Gastrocnemius medialis (tissue), 4 donors: ENCODE results near the gene SIGLEC9. TPM values are rescaled to one million over a fixed set of nuclear protein-coding genes. Genes with fewer than 3 reads are reported as not detected.

Experiments used
- ATAC-seq, 2 donors: fragments of 150-250 bp; one replicate each; pipeline ENCODE4 v1.9.1; 2016
- DNase-seq, 2 donors: peaks; one replicate each; pipeline ENCODE4 v3.0.0-alpha.2; 2019
- H3K27ac ChIP-seq, 4 donors: fragments of 200-600 bp; sonication (generic); 1 replicate in 1 of 4; 2 replicates in 3 of 4; pipeline ENCODE4 v1.5.1; 2016 to 2018; ENCODE audit warnings: mild to moderate bottlenecking in 2 of 4, moderate library complexity in 1 of 4
- H3K27me3 ChIP-seq, 3 donors: fragments of 200-600 bp; sonication (generic) in 2 of 3; 1 replicate in 1 of 3; 2 replicates in 2 of 3; pipeline versions ENCODE4 v1.5.1 to v1.6.0; 2016 to 2019; ENCODE audit warnings: mild to moderate bottlenecking in 1 of 3, moderate library complexity in 1 of 3
- H3K36me3 ChIP-seq, 2 donors: fragments of 200-600 bp; sonication (generic) in 1 of 2; one replicate each; pipeline ENCODE4 v1.5.1; 2017 to 2018
- H3K4me1 ChIP-seq, 2 donors: fragments of 200-600 bp; sonication (generic) in 1 of 2; one replicate each; pipeline ENCODE4 v1.5.1; 2016 to 2017; ENCODE audit warnings: mild to moderate bottlenecking in 2 of 2
- H3K4me3 ChIP-seq, 4 donors: fragments of 200-600 bp; sonication (generic) in 3 of 4; 1 replicate in 1 of 4; 2 replicates in 3 of 4; pipeline ENCODE4 v1.5.1; 2016 to 2019; ENCODE audit warnings: mild to moderate bottlenecking in 2 of 4
- H3K9me3 ChIP-seq, 3 donors: fragments of 200-600 bp; sonication (generic) in 2 of 3; 1 replicate in 1 of 3; 2 replicates in 2 of 3; pipeline ENCODE4 v1.5.1; 2016 to 2019
- POLR2A ChIP-seq, 2 donors: fragments of 450-650 bp; IDR thresholded peaks; one replicate each; pipeline ENCODE4 v1.6.1; 2017; ENCODE audit warnings: antibody characterized with exemption in 2 of 2, mild to moderate bottlenecking in 2 of 2, moderate library complexity in 2 of 2
- in situ Hi-C, 4 donors: fragments of 200-750 bp; cut with MboI; loops; one replicate each; pipeline versions ENCODE4 v1.15.0 to v1.8.0; 2017; ENCODE audit warnings: low sequenced_read_pairs in 4 of 4
- intact Hi-C: fragments of 100-400 bp; cut with DNase I; formaldehyde crosslinking; loops from one replicate; pipeline ENCODE4 v1.15.1; 2023; ENCODE audit warnings: low total_unique reads
- total RNA-seq, 4 donors: library from RNA; depleted of rRNA; stranded (reverse); fragments of >200 nt; gene quantifications; one replicate each; pipeline versions ENCODE4 v1.1.0 to v1.2.3, GENCODE V29; 2016
- TF ChIP-seq, protein P1 (sequence below), 5 experiments: fragments of 450-650 bp in 3 of 5; fragments of 200-600 bp in 2 of 5; sonication (generic) in 2 of 5; IDR thresholded peaks in 4 of 5; conservative IDR thresholded peaks in 1 of 5; 1 replicate in 4 of 5; 2 replicates in 1 of 5; pipeline ENCODE4 v1.5.1; 2016 to 2019; ENCODE audit warnings: antibody characterized with exemption in 5 of 5, mild to moderate bottlenecking in 3 of 5, moderate library complexity in 3 of 5

SIGLEC9 gene
- total RNA-seq, 4 donors from 2014 or later, result 0.72 to 1.4 (median 1.0) TPM; not detected in 1

DNA sequence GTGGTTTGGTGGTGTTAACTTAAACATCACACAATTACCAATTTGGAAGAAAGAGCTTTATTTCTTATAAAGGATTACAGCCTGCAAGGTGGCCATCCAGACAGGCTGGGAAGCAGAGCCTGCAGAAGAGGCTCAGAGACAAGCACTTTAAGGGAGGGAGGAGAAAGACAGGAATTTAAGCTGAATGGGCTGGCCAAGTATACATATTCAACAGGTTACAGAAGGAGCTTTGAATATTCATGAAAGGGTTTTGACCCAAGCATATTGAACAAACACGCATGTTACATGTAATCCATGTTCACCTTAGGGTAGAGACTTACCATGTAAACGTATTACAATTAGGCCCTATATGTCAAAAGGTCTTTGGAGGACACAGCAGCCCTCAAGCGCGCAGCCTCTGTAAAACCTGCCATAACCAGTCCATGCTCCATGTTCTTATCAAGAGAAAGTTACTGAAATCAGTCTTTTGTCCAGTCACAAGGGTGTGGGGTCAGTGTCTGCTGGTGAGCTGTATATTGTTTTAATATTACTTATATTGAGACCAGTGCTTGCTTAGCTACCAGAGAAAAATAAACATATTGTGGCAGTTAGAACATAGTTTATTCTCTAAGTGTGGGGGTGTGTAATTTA lies 37.3 kb downstream of the SIGLEC9 start:
- ATAC-seq, result no peak
- TF ChIP-seq POLR2A (IDR thresholded peaks at IDR 0.05), result no peak
- TF ChIP-seq, protein P1, sequence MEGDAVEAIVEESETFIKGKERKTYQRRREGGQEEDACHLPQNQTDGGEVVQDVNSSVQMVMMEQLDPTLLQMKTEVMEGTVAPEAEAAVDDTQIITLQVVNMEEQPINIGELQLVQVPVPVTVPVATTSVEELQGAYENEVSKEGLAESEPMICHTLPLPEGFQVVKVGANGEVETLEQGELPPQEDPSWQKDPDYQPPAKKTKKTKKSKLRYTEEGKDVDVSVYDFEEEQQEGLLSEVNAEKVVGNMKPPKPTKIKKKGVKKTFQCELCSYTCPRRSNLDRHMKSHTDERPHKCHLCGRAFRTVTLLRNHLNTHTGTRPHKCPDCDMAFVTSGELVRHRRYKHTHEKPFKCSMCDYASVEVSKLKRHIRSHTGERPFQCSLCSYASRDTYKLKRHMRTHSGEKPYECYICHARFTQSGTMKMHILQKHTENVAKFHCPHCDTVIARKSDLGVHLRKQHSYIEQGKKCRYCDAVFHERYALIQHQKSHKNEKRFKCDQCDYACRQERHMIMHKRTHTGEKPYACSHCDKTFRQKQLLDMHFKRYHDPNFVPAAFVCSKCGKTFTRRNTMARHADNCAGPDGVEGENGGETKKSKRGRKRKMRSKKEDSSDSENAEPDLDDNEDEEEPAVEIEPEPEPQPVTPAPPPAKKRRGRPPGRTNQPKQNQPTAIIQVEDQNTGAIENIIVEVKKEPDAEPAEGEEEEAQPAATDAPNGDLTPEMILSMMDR (IDR thresholded peaks at IDR 0.05 in 4 of 5, conservative IDR thresholded peaks at IDR 0.05 in 1 of 5), result no peak

DNA sequence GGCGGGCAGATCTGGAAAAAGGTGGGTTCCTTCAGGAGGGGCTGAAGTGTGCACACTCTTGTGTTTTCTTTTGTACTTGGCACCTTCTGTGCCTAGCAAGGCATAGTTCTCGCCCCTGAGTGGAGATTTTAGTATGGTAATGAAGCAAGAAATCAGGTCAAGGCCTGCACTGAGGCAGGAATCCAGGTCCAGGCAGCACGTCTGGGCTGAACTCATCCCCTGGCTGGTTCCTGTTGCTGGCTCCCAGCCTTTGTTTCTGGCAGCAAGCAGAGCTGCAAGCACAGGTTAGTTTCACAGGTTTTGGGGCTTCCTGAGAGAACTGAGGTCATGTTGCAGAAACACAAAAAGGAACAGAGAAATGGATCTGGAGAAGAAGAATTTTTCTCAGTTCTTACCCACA lies 38.6 kb downstream of the SIGLEC9 start:
- in situ Hi-C loops, result no loop called here
- H3K9me3 ChIP-seq, result no peaks in the 10 kb centered on the region
- H3K4me1 ChIP-seq, result no peaks in the 10 kb centered on the region
- no peak overlapping the region for H3K4me3 ChIP-seq
- no peaks in the 10 kb centered on the region for H3K27me3 ChIP-seq
- DNase-seq (no peak), ATAC-seq (no peak)
- no peak overlapping the region for H3K27ac ChIP-seq
- intact Hi-C loops, result no loop called here
- TF ChIP-seq, protein P1 (IDR thresholded peaks at IDR 0.05 in 4 of 5, conservative IDR thresholded peaks at IDR 0.05 in 1 of 5), result no peak
- no peak for TF ChIP-seq POLR2A (IDR thresholded peaks at IDR 0.05)
- H3K36me3 ChIP-seq, result no peaks in the 10 kb centered on the region

More for the DNA sequence above, 37.3 kb downstream of the SIGLEC9 start:
- Histone ChIP-seq H3K4me1 (no peaks in the 10 kb centered on the region), H3K4me3 (no peak overlapping the region), H3K27me3 (no peaks in the 10 kb centered on the region), H3K36me3 (no peaks in the 10 kb centered on the region), H3K9me3 (no peaks in the 10 kb centered on the region), H3K27ac (no peak overlapping the region)
- intact Hi-C loops (no loop called here), in situ Hi-C loops (no loop called here)
- no peak for DNase-seq

GRCh38 chr19:51164215-51164614 lies 39.5 kb downstream of the SIGLEC9 start:
- no peaks in the 10 kb centered on the region for H3K36me3 ChIP-seq
- no peak for DNase-seq
- no peaks in the 10 kb centered on the region for H3K9me3 ChIP-seq
- intact Hi-C loops, result no loop called here
- no peak overlapping the region for H3K4me3 ChIP-seq
- ATAC-seq, result no peak
- no peaks in the 10 kb centered on the region for H3K27me3 ChIP-seq
- no peak overlapping the region for H3K27ac ChIP-seq
- H3K4me1 ChIP-seq, result no peaks in the 10 kb centered on the region
- in situ Hi-C loops, result no loop called here
- no peak for TF ChIP-seq POLR2A (IDR thresholded peaks at IDR 0.05)
- TF ChIP-seq, protein P1 (IDR thresholded peaks at IDR 0.05 in 4 of 5, conservative IDR thresholded peaks at IDR 0.05 in 1 of 5), result no peak

- no peak overlapping the region for H3K4me3 ChIP-seq
- no peak for TF ChIP-seq POLR2A (IDR thresholded peaks at IDR 0.05)
- TF ChIP-seq, protein P1 (IDR thresholded peaks at IDR 0.05 in 4 of 5, conservative IDR thresholded peaks at IDR 0.05 in 1 of 5), result no peak
- in situ Hi-C loops, result no loop called here
- no peaks in the 10 kb centered on the region for H3K36me3 ChIP-seq
- H3K4me1 ChIP-seq, result no peaks in the 10 kb centered on the region
- no peak overlapping the region for H3K27ac ChIP-seq
- intact Hi-C loops, result no loop called here
- H3K27me3 ChIP-seq, result no peaks in the 10 kb centered on the region
- DNase-seq, result no peak
- no peaks in the 10 kb centered on the region for H3K9me3 ChIP-seq
- no peak for ATAC-seq
Measured at GRCh38 chr19:51166846-51167490, 42.3 kb downstream of the SIGLEC9 start.
